ENCODE data around the gene DHRS4L2.

GRCh38 chr14:24036169-24036962, 47.6 kb downstream of the DHRS4L2 start:
- TF ChIP-seq MYC (IDR thresholded peaks at IDR 0.05; ENCODE audit: insufficient read depth, insufficient read length, insufficient replicate concordance, low read length, severe bottlenecking) (no peak), RAD21 (IDR thresholded peaks at IDR 0.05; ENCODE audit: insufficient read depth, low read depth, low read length) (peak; percentile 69), POLR2A (IDR thresholded peaks at IDR 0.05; ENCODE audit: low read depth, low read length) (peak; percentile 73), EP300 (IDR thresholded peaks at IDR 0.05; ENCODE audit: borderline replicate concordance in 1 of 2, control insufficient read depth in 1 of 2, low read depth in 2 of 2, low read length in 2 of 2) (no peak), PKNOX1 (IDR thresholded peaks at IDR 0.05) (no peak), CTCF (IDR thresholded peaks at IDR 0.05 in 2 of 3, conservative IDR thresholded peaks at IDR 0.05 in 1 of 3; ENCODE audit: control insufficient read depth in 2 of 3, extremely low read depth in 1 of 3, insufficient read depth in 1 of 3, low read depth in 3 of 3, low read length in 3 of 3) (peak; percentile 79 to 84 (median 82)), CHD2 (IDR thresholded peaks at IDR 0.05; ENCODE audit: borderline replicate concordance, low read depth, low read length) (no peak), HSF1 (IDR thresholded peaks at IDR 0.05; ENCODE audit: low read depth, low read length) (no peak), YY1 (IDR thresholded peaks at IDR 0.05; ENCODE audit: low read depth, low read length) (no peak), KAT2A (conservative IDR thresholded peaks at IDR 0.05; ENCODE audit: control insufficient read depth, low read depth, low read length) (no peak), IRF5 (IDR thresholded peaks at IDR 0.05; ENCODE audit: borderline replicate concordance) (0 out of 2 replicates have a peak, but pooled peaks have one; percentile 36), ZNF274 (IDR thresholded peaks at IDR 0.05; ENCODE audit: insufficient read depth, insufficient read length) (no peak)
